Mesendoderm (in vitro differentiated cells): ENCODE measurements around the gene TRPM5.

ENCODE experiments used
- DNase-seq: peaks from one replicate; pipeline ENCODE4 v3.0.0; 2013
- H2AK5ac ChIP-seq: 2 replicates; pipeline ENCODE4 v1.6.1; 2013; ENCODE audit warnings: low read length, inconsistent platforms
- H2BK120ac ChIP-seq: 2 replicates; pipeline ENCODE4 v1.6.1; 2013; ENCODE audit warnings: low read depth, mild to moderate bottlenecking, low read length, moderate library complexity, mixed read lengths
- H2BK15ac ChIP-seq: replicated peaks from 2 replicates; pipeline ENCODE4 v1.6.1; 2013; ENCODE audit warnings: low read depth, mild to moderate bottlenecking, moderate library complexity
- H2BK5ac ChIP-seq: 2 replicates; pipeline ENCODE4 v1.6.1; 2013; ENCODE audit warnings: low read length, inconsistent platforms
- H3K18ac ChIP-seq: 2 replicates; pipeline ENCODE4 v1.6.1; 2013; ENCODE audit warnings: mild to moderate bottlenecking, low read length, mixed read lengths
- H3K23ac ChIP-seq: one replicate; pipeline ENCODE4 v1.6.1; 2013; ENCODE audit warnings: low read length
- H3K27ac ChIP-seq: 2 replicates; pipeline ENCODE4 v1.5.1; 2013; ENCODE audit warnings: low read depth, mild to moderate bottlenecking, inconsistent platforms, low read length, moderate library complexity
- H3K27me3 ChIP-seq: 2 replicates; pipeline ENCODE4 v1.6.1; 2013; ENCODE audit warnings: low read length, control low read depth, mild to moderate bottlenecking, inconsistent platforms; ENCODE audit not compliant: insufficient read depth, poor library complexity
- H3K36me3 ChIP-seq: 2 replicates; pipeline ENCODE4 v1.6.1; 2013; ENCODE audit warnings: low read length, inconsistent platforms; ENCODE audit not compliant: control insufficient read depth, insufficient read depth
- H3K4ac ChIP-seq: one replicate; pipeline ENCODE4 v1.6.1; 2013; ENCODE audit warnings: low read depth, mild to moderate bottlenecking, low read length, moderate library complexity
- H3K4me1 ChIP-seq: 2 replicates; pipeline ENCODE4 v1.6.1; 2013; ENCODE audit warnings: low read depth, low read length, inconsistent platforms; ENCODE audit not compliant: control insufficient read depth
- H3K4me2 ChIP-seq: 2 replicates; pipeline ENCODE4 v1.6.1; 2013; ENCODE audit warnings: low read length
- H3K4me3 ChIP-seq: 2 replicates; pipeline ENCODE4 v1.5.1; 2013; ENCODE audit warnings: mild to moderate bottlenecking, low read length
- H3K56ac ChIP-seq: one replicate; pipeline ENCODE4 v1.6.1; 2013; ENCODE audit warnings: low read length
- H3K79me1 ChIP-seq: 2 replicates; pipeline ENCODE4 v1.6.1; 2013; ENCODE audit warnings: low read length, inconsistent platforms
- H3K79me2 ChIP-seq: 2 replicates; pipeline ENCODE4 v1.6.1; 2013; ENCODE audit warnings: mild to moderate bottlenecking, low read length; ENCODE audit not compliant: control insufficient read depth, insufficient read depth
- H3K9ac ChIP-seq: 2 replicates; pipeline ENCODE4 v1.6.1; 2013; ENCODE audit warnings: low read length, inconsistent platforms
- H4K5ac ChIP-seq: one replicate; pipeline ENCODE4 v1.6.1; 2013; ENCODE audit warnings: low read length
- H4K8ac ChIP-seq: one replicate; pipeline ENCODE4 v1.6.1; 2013; ENCODE audit warnings: low read depth, mild to moderate bottlenecking, control low read depth, low read length, moderate library complexity
- WGBS: extraction: QIAGEN DNeasy Blood & Tissue Kit; methylation state at CpG from one replicate; pipeline ENCODE4 v1.1.7; 2013; ENCODE audit warnings: low lambda C conversion rate, missing lambda C conversion rate; ENCODE audit not compliant: insufficient coverage; ENCODE audit errors: extremely low coverage; 5-methylcytosine and 5-hydroxymethylcytosine counted together

Gene TRPM5

DNA sequence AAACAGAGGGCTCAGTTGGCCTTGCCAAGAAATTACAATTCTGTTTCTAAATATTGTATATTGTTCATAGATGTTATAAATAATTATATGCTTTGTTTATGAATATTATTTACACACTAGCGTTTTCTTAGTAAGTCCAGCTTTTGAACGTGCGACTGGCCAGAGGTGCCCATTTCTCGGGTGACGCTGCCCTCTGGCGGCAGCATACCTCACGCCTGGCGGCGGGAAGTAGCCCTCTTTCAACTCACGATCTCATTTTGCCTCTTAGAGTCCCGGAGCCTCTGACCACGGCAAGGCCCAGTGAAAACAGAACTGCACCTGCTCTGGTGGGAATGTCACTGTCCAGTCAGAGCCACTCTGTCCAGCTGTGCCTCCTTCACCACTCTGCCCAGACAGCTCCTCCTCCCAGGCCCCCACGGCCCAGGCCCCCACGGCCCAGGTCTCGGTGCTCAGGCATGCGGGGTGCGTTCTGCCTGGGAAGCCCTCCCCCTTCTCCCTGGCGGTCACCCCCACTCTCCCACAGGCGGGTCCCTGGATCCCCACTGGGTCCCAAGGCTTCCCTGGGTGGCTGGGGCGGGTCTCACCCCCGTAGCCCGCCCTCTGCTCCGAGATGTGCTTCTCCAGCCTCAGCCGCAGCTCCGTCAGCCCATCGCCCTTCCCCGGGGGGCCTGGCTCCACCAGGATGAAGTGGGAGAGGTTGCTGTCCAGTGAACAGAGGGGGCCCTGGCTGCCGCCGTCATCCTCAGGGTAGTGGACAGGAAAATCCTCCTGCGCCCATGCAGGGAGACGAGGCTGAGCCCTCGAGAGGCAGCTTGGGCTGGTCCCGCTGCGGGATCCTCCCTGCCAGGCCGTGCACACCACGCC is 24.4 kb downstream of the TRPM5 start:
- Histone ChIP-seq H4K5ac (no peak overlapping the region), H3K4ac (no peak overlapping the region), H2AK5ac (no peak overlapping the region), H3K79me2 (no peaks in the 10 kb centered on the region), H3K79me1 (no peaks in the 10 kb centered on the region), H3K27ac (no peak overlapping the region), H3K4me2 (no peak overlapping the region), H3K36me3 (no peaks in the 10 kb centered on the region), H3K9ac (no peak overlapping the region), H4K8ac (no peak overlapping the region), H2BK5ac (no peak overlapping the region), H3K4me3 (no peak overlapping the region), H3K23ac (no peak overlapping the region), H3K56ac (peak overlapping the region; percentile 76), H3K4me1 (no peaks in the 10 kb centered on the region), H3K18ac (no peak overlapping the region), H3K27me3 (no peaks in the 10 kb centered on the region), H2BK15ac (no peak overlapping the region), H2BK120ac (no peak overlapping the region)
- peak; percentile 67 for DNase-seq
- WGBS = no CpG with 5 or more reads among the region's 36 CpGs

GRCh38 chr11:2418693-2419360 is 25.5 kb downstream of the TRPM5 start:
- DNase-seq = no peak
- no peak overlapping the region for H4K5ac ChIP-seq

DNA sequence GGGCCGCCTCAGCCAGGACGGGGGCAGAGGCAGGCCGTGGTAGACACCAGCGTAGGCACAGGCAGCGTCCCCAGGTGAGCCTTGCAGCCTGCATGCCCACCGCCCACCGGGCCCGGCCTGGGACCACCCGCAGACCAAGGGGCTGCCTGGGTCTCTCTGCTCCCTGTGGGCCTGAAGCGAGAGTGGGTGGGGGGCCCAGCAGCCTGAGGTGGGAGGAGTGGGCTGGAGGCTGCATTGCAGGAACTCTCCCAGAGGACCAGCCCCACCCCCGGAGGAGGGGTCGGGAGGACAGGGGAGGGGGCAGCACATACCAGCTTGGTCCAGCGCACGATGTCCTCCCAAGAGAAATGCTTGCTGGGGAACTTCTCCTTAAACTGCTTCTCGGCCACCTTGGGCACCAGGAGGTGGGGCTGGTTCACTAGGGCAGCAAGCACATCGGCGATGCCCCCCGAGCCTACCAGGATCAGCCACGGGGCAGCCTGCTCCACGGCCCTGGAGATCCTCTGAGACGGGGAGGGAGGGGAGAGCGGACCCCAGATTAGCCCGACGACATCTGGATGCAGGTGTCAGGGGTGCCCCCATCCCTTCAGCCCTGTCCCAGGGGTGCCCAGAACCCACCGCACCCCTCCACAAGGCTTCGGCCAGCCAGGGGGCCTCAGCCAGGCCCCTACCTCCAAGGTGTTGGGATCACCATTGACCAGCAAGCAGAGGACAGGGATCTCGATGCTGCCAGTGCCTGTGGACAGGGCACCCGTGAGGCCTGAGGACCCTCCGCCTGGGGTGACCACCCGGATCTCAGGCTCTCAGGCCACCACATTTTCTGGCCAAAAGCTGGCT is 26.2 kb downstream of the TRPM5 start:
- Histone ChIP-seq H3K27me3 (no peaks in the 10 kb centered on the region), H3K4me1 (no peaks in the 10 kb centered on the region), H2BK120ac (no peak overlapping the region), H3K23ac (no peak overlapping the region), H2BK5ac (no peak overlapping the region), H3K18ac (no peak overlapping the region), H3K4me2 (no peak overlapping the region), H3K4ac (no peak overlapping the region), H3K9ac (no peak overlapping the region), H3K4me3 (no peak overlapping the region), H4K8ac (no peak overlapping the region), H4K5ac (no peak overlapping the region), H2AK5ac (no peak overlapping the region), H2BK15ac (no peak overlapping the region), H3K79me2 (no peaks in the 10 kb centered on the region), H3K27ac (no peak overlapping the region), H3K36me3 (no peaks in the 10 kb centered on the region), H3K56ac (no peak overlapping the region), H3K79me1 (no peaks in the 10 kb centered on the region)
- no CpG with 5 or more reads among the region's 30 CpGs for WGBS
- DNase-seq = no peak

More at GRCh38 chr11:2418693-2419360, 25.5 kb downstream of the TRPM5 start:
- H2AK5ac ChIP-seq = no peak overlapping the region
- H2BK120ac ChIP-seq = no peak overlapping the region
- no peak overlapping the region for H3K4me3 ChIP-seq
- no peak overlapping the region for H3K18ac ChIP-seq
- H3K27ac ChIP-seq = no peak overlapping the region
- no peaks in the 10 kb centered on the region for H3K36me3 ChIP-seq
- no peak overlapping the region for H3K56ac ChIP-seq
- no peak overlapping the region for H2BK15ac ChIP-seq
- no peak overlapping the region for H3K4ac ChIP-seq
- no peak overlapping the region for H3K9ac ChIP-seq
- no peaks in the 10 kb centered on the region for H3K79me1 ChIP-seq
- H3K4me2 ChIP-seq = no peak overlapping the region
- H3K4me1 ChIP-seq = no peaks in the 10 kb centered on the region
- H4K8ac ChIP-seq = no peak overlapping the region
- H3K79me2 ChIP-seq = no peaks in the 10 kb centered on the region
- WGBS = no CpG with 5 or more reads among the region's 21 CpGs
- no peaks in the 10 kb centered on the region for H3K27me3 ChIP-seq
- no peak overlapping the region for H2BK5ac ChIP-seq
- H3K23ac ChIP-seq = no peak overlapping the region

- Histone ChIP-seq H3K79me2 (no peaks in the 10 kb centered on the region), H3K4ac (no peak overlapping the region), H3K23ac (no peak overlapping the region), H4K8ac (no peak overlapping the region), H3K4me2 (no peak overlapping the region), H3K4me1 (no peaks in the 10 kb centered on the region), H3K27ac (no peak overlapping the region), H2BK15ac (no peak overlapping the region), H2BK120ac (no peak overlapping the region), H3K18ac (no peak overlapping the region), H2AK5ac (no peak overlapping the region), H3K79me1 (no peaks in the 10 kb centered on the region), H3K36me3 (no peaks in the 10 kb centered on the region), H3K4me3 (no peak overlapping the region), H2BK5ac (no peak overlapping the region), H3K9ac (no peak overlapping the region), H3K56ac (no peak overlapping the region), H4K5ac (no peak overlapping the region), H3K27me3 (no peaks in the 10 kb centered on the region)
- no CpG with 5 or more reads among the region's 18 CpGs for WGBS
- no peak for DNase-seq
These were observed 27.5 kb downstream of the TRPM5 start for GRCh38 chr11:2416765-2417164.

- DNase-seq = no peak
- Histone ChIP-seq H4K8ac (no peak overlapping the region), H3K79me1 (no peaks in the 10 kb centered on the region), H3K27me3 (no peaks in the 10 kb centered on the region), H3K4me2 (no peak overlapping the region), H2BK15ac (no peak overlapping the region), H3K23ac (no peak overlapping the region), H4K5ac (no peak overlapping the region), H3K18ac (no peak overlapping the region), H3K4me1 (no peaks in the 10 kb centered on the region), H3K79me2 (no peaks in the 10 kb centered on the region), H2AK5ac (no peak overlapping the region), H3K27ac (no peak overlapping the region), H3K4me3 (no peak overlapping the region), H3K36me3 (no peaks in the 10 kb centered on the region), H3K9ac (no peak overlapping the region), H2BK120ac (no peak overlapping the region), H3K56ac (no peak overlapping the region), H3K4ac (no peak overlapping the region), H2BK5ac (no peak overlapping the region)
- WGBS = no CpG with 5 or more reads among the region's 34 CpGs
These were observed 28.5 kb downstream of the TRPM5 start for GRCh38 chr11:2415601-2416380.
